ENCODE measurements around the gene PEPD. TPM values are rescaled to one million over a fixed set of nuclear protein-coding genes. Genes with fewer than 3 reads are reported as not detected.

PEPD gene
- total RNA-seq, 1 donor from 2014 or later, result 23.8 TPM

DNA sequence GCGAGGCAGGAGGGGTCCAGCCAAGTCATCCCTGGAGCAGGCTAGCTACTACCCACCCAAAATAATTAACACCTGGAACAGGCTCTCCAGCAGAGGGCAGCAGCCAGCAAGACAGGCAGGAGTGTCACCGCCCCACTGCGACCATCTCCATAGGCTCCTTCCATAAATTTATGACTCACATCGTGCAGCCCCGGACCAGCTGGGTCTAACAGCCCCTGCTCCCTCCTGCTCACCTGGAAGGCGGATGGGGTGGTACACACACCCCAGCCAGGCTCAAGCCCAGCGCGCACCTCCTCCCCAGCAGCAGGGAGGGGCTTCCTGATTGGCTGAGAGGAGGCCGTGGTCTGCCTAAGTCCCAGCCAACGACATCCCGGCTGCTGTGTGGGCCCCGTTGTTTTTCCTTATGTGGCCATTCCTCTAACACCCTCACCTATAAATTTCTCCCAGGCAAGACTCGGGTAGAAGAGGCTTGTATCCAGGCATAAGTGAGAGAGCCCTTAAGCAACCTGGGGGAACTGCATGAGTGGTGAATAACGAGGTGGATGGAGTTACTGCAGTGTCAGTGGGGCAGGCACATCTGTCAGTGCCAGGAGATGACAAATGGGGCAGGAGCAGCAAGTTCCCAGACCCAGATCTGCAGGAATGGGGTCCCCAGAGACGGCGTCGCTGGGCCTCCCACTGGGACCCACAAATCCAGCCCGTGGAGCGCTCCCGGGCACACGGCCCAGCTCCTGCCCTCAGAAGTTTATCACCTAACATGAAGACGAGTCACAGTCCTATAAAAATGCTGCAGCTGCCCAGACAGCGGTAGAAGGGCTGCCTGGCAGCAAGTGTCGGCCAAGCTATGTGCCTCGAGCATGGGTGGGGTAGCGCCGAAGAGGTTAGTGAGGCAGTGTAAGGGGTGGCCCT, 105.0 kb downstream of the PEPD start:
- Mint-ChIP-seq H3K4me1 (ENCODE audit: low read depth) (no peaks in the 10 kb centered on the region), H3K27ac (no peak overlapping the region), H3K9me3 (no peaks in the 10 kb centered on the region), H3K27me3 (ENCODE audit: low read depth) (no peaks in the 10 kb centered on the region), H3K36me3 (ENCODE audit: low read depth) (no peaks in the 10 kb centered on the region), H3K4me3 (ENCODE audit: low read depth) (peak overlapping the region; percentile 43)
- intact Hi-C loops (cut with micrococcal nuclease), result loop anchor here (5.0 kb wide), 1 partner anchor 356 kb away; no protein-coding TSS in a partner anchor
- peak; percentile 43 for DNase-seq (ENCODE audit: low spot score)

DNA sequence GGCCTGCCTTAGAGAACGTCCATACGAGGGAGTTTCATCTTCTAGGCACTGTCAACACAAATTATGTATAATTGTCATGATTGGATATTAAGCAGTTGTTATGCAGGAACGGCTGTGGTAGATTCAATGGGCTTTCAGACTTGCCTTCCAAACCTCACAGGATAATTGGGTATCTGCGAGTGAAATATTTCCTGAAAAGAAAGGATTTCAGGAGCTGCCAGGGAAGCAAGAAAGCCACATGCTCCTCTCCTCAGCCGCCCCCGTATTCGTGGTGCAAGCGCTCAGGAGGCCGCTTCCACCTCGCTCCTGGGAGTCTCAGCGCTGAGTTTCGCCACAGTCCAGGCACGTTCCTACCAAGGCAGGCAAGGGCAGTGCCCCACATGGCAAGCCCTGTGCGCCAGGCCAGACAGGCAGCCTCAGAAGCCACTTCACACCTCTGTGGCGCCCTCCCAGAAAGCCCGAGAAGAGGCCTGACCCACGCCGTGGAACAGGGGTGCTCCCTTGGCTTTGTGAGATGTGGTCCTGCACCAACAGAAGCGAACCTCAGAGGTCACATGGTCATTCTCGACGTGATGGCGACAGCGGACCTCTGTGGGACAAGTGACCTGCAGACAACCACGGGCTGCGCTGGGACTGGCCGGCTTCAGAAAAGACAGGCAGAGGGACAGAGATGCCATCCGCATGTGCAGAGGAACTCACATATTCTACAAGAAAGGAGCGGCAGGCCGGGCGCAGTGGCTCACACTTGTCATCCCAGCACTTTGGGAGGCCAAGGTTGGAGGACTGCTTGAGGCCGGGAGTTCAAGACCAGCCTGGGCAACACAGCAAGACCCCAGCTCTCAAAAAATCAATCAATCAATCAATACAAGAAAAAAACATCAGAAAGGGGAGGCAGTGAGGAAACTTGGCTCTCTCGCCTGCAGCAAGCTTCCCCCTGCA, 106.7 kb downstream of the PEPD start:
- Mint-ChIP-seq H3K36me3 (ENCODE audit: low read depth) (no peaks in the 10 kb centered on the region), H3K27ac (no peak overlapping the region), H3K4me3 (ENCODE audit: low read depth) (no peak overlapping the region), H3K4me1 (ENCODE audit: low read depth) (no peaks in the 10 kb centered on the region), H3K9me3 (no peaks in the 10 kb centered on the region), H3K27me3 (ENCODE audit: low read depth) (no peaks in the 10 kb centered on the region)
- DNase-seq (ENCODE audit: low spot score), result no peak
- intact Hi-C loops (cut with micrococcal nuclease), result loop anchor here (5.0 kb wide), 1 partner anchor 357 kb away; no protein-coding TSS in a partner anchor

GRCh38 chr19:33413868-33414666, 107.5 kb downstream of the PEPD start:
- no peaks in the 10 kb centered on the region for H3K36me3 Mint-ChIP-seq (ENCODE audit: low read depth)
- H3K27ac Mint-ChIP-seq, result no peak overlapping the region
- intact Hi-C loops (cut with micrococcal nuclease), result no loop called here
- no peak overlapping the region for H3K4me3 Mint-ChIP-seq (ENCODE audit: low read depth)
- no peaks in the 10 kb centered on the region for H3K4me1 Mint-ChIP-seq (ENCODE audit: low read depth)
- no peaks in the 10 kb centered on the region for H3K27me3 Mint-ChIP-seq (ENCODE audit: low read depth)
- no peak for DNase-seq (ENCODE audit: low spot score)
- H3K9me3 Mint-ChIP-seq, result no peaks in the 10 kb centered on the region

- Mint-ChIP-seq H3K4me1 (ENCODE audit: low read depth) (no peaks in the 10 kb centered on the region), H3K36me3 (ENCODE audit: low read depth) (no peaks in the 10 kb centered on the region), H3K27me3 (ENCODE audit: low read depth) (no peaks in the 10 kb centered on the region), H3K27ac (no peak overlapping the region), H3K4me3 (ENCODE audit: low read depth) (no peak overlapping the region), H3K9me3 (no peaks in the 10 kb centered on the region)
- intact Hi-C loops (cut with micrococcal nuclease), result no loop called here
- no peak for DNase-seq (ENCODE audit: low spot score)
Measured at GRCh38 chr19:33413426-33413725, 108.2 kb downstream of the PEPD start.

DNA sequence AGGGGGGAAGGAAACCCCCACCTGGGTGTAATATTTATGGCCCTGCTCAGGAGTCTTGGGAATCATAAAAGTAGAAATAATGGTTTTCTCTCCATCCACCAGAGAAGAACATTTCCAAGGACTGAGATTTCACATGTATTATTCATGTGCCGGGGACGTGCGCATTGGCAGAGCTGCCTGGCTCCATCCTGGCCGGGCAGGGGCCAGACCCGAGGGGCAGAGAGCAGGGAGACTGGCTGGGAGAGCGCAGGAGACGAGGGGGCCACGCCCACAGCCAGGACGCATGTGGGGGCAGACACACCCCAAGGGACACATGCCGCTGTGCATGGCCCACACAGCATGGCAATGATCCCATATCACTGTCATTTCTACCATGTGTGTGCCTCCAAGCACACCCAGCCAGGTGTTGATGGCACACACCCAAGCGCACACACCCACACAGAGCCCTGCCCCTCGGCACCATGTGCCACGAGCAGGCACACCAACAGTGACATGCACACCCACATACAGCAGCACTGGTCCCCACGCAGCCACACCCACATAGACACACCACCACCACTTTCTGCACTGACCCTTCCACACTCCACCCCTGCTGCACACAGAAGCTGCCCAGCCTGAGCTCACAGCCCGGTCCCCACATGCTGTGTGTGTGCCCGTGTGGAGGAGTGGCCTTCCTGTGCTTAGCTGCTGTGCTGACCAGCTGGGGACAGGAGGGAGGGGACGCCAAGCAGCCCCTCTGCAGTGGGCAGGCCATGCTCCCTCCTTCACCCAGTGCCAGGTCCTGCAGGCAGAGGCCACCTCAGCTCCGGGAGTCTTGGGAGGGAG, 108.8 kb downstream of the PEPD start:
- intact Hi-C loops (cut with micrococcal nuclease), result no loop called here
- H3K27ac Mint-ChIP-seq, result no peak overlapping the region
- H3K4me3 Mint-ChIP-seq (ENCODE audit: low read depth), result no peak overlapping the region
- DNase-seq (ENCODE audit: low spot score), result no peak
- H3K36me3 Mint-ChIP-seq (ENCODE audit: low read depth), result no peaks in the 10 kb centered on the region
- H3K9me3 Mint-ChIP-seq, result no peaks in the 10 kb centered on the region
- H3K27me3 Mint-ChIP-seq (ENCODE audit: low read depth), result no peaks in the 10 kb centered on the region
- no peaks in the 10 kb centered on the region for H3K4me1 Mint-ChIP-seq (ENCODE audit: low read depth)

GRCh38 chr19:33411621-33412180, 109.9 kb downstream of the PEPD start:
- no peak overlapping the region for H3K4me3 Mint-ChIP-seq (ENCODE audit: low read depth)
- H3K27me3 Mint-ChIP-seq (ENCODE audit: low read depth), result no peaks in the 10 kb centered on the region
- H3K9me3 Mint-ChIP-seq, result no peaks in the 10 kb centered on the region
- no peaks in the 10 kb centered on the region for H3K4me1 Mint-ChIP-seq (ENCODE audit: low read depth)
- no peaks in the 10 kb centered on the region for H3K36me3 Mint-ChIP-seq (ENCODE audit: low read depth)
- H3K27ac Mint-ChIP-seq, result no peak overlapping the region
- no peak for DNase-seq (ENCODE audit: low spot score)
- intact Hi-C loops (cut with micrococcal nuclease), result no loop called here

- no peaks in the 10 kb centered on the region for H3K9me3 Mint-ChIP-seq
- no peaks in the 10 kb centered on the region for H3K36me3 Mint-ChIP-seq (ENCODE audit: low read depth)
Measured at GRCh38 chr19:33410915-33411401, 110.6 kb downstream of the PEPD start.

DNA sequence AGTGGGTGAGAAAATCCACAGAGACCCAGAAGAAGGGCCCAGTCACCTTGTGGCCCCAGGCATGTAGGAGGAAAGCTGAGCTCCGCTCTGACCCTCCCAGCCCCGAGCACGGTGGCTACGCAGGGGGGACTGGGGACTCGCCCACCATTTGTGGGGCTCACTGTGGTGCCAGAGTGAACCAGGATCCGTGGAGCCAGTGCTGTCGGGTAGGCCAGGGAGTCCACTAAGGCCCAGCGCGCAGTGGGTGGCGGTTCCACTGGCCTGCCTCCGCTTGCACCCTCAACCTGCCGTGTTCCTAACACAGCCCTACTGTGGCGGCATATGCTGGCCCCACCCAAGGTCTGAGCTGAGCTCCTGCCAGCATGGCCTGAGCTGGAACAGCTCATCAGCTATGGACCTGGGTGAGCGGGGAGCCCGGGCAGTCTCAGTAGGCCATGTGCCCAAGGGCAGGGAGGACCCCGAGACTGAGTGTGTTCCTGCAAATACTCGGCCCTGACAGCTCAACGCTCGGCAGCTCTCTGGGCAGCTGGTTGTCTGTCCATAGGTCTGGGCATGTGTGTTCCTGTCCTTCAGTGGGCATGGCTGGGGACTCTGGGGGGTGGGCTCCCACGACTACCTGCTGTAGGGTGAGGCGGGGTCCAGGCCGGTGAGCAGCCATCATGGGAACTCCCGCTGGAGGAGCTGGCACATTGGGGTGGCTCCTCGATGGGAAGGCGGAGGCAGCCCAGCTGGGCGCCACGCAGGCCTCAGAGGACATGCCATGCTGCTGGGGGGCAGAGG, 111.5 kb downstream of the PEPD start:
- intact Hi-C loops (cut with micrococcal nuclease), result loop anchor here (10.0 kb wide), 1 partner anchor 265 kb away; no protein-coding TSS in a partner anchor
- no peaks in the 10 kb centered on the region for H3K9me3 Mint-ChIP-seq
- no peak for DNase-seq (ENCODE audit: low spot score)
- H3K4me1 Mint-ChIP-seq (ENCODE audit: low read depth), result peaks cover 3% of the 10 kb centered on the region
- H3K4me3 Mint-ChIP-seq (ENCODE audit: low read depth), result no peak overlapping the region
- no peaks in the 10 kb centered on the region for H3K27me3 Mint-ChIP-seq (ENCODE audit: low read depth)
- H3K36me3 Mint-ChIP-seq (ENCODE audit: low read depth), result no peaks in the 10 kb centered on the region
- no peak overlapping the region for H3K27ac Mint-ChIP-seq

More at GRCh38 chr19:33410915-33411401, 110.6 kb downstream of the PEPD start:
- no peaks in the 10 kb centered on the region for H3K27me3 Mint-ChIP-seq (ENCODE audit: low read depth)
- intact Hi-C loops (cut with micrococcal nuclease), result no loop called here
- H3K27ac Mint-ChIP-seq, result no peak overlapping the region
- no peak for DNase-seq (ENCODE audit: low spot score)
- H3K4me3 Mint-ChIP-seq (ENCODE audit: low read depth), result no peak overlapping the region
- peaks cover 3% of the 10 kb centered on the region for H3K4me1 Mint-ChIP-seq (ENCODE audit: low read depth)

- DNase-seq (ENCODE audit: low spot score), result no peak
- Mint-ChIP-seq H3K36me3 (ENCODE audit: low read depth) (no peaks in the 10 kb centered on the region), H3K27ac (no peak overlapping the region), H3K4me1 (ENCODE audit: low read depth) (peaks cover 3% of the 10 kb centered on the region), H3K27me3 (ENCODE audit: low read depth) (no peaks in the 10 kb centered on the region), H3K4me3 (ENCODE audit: low read depth) (no peak overlapping the region), H3K9me3 (no peaks in the 10 kb centered on the region)
- intact Hi-C loops (cut with micrococcal nuclease), result loop anchor here (10.0 kb wide), 1 partner anchor 264 kb away; no protein-coding TSS in a partner anchor
Measured at GRCh38 chr19:33408538-33409434, 112.8 kb downstream of the PEPD start.

GRCh38 chr19:33408116-33408515, 113.5 kb downstream of the PEPD start:
- Mint-ChIP-seq H3K4me3 (ENCODE audit: low read depth) (no peak overlapping the region), H3K9me3 (no peaks in the 10 kb centered on the region), H3K27me3 (ENCODE audit: low read depth) (no peaks in the 10 kb centered on the region), H3K36me3 (ENCODE audit: low read depth) (no peaks in the 10 kb centered on the region), H3K4me1 (ENCODE audit: low read depth) (peaks cover 3% of the 10 kb centered on the region), H3K27ac (no peak overlapping the region)
- no peak for DNase-seq (ENCODE audit: low spot score)
- intact Hi-C loops (cut with micrococcal nuclease), result loop anchor here (10.0 kb wide), 1 partner anchor 263 kb away; no protein-coding TSS in a partner anchor

Data from activated T-helper 2 cell treated with anti-CD3 and anti-CD28 coated beads, Interferon-gamma antibody, Interleukin-2, Interleukin-4, amounts not matched to agents 10 μg/mL and 5 μg/mL and 100 μg/mL, durations not matched to agents 14 hours and 24 hours and 36 hours (primary cell).